SU-DHL-6 (cell line): ENCODE results near the gene ZNF276.

Experiments
- H2AFZ ChIP-seq: fragments of 200-600 bp; sonication (generic); 2 replicates; pipeline ENCODE4 v1.6.1; 2014; ENCODE audit warnings: low read depth, mild to moderate bottlenecking, moderate library complexity, mixed read lengths, antibody characterized with exemption, low read length; ENCODE audit not compliant: severe bottlenecking
- H3F3A ChIP-seq: fragments of 200-600 bp; shearing (Covaris generic); 2 replicates; pipeline ENCODE4 v1.6.0; 2016; ENCODE audit warnings: antibody characterized with exemption, mild to moderate bottlenecking; ENCODE audit not compliant: insufficient read depth
- H3K27ac ChIP-seq: fragments of 200-600 bp; sonication (generic); 2 replicates; pipeline ENCODE4 v1.5.1; 2016; ENCODE audit warnings: low read depth, mild to moderate bottlenecking, low read length, moderate library complexity, mixed read lengths
- H3K27me3 ChIP-seq: fragments of 200-600 bp; sonication (generic), shearing (Covaris generic); 2 replicates; pipeline ENCODE4 v1.6.0; 2014; ENCODE audit warnings: mild to moderate bottlenecking, low read length
- H3K36me3 ChIP-seq: fragments of 200-600 bp; sonication (generic); 2 replicates; pipeline ENCODE4 v1.6.1; 2014; ENCODE audit warnings: mild to moderate bottlenecking, low read length, mixed read lengths
- H3K4me2 ChIP-seq: fragments of 300-600, 200-600 bp; shearing (Covaris generic), sonication (generic); 2 replicates; pipeline ENCODE4 v1.6.0; 2014; ENCODE audit warnings: low read length, low read depth, mild to moderate bottlenecking; ENCODE audit not compliant: poor library complexity, severe bottlenecking
- H3K4me3 ChIP-seq: fragments of 200-600 bp; sonication (generic); 2 replicates; pipeline ENCODE4 v1.5.1; 2014; ENCODE audit warnings: antibody characterized with exemption, low read length, mild to moderate bottlenecking, mixed read lengths; ENCODE audit not compliant: insufficient read depth, poor library complexity, severe bottlenecking
- H3K79me2 ChIP-seq: fragments of 200-600 bp; sonication (generic); 2 replicates; pipeline ENCODE4 v1.6.1; 2014; ENCODE audit warnings: mild to moderate bottlenecking, low read length, moderate library complexity; ENCODE audit not compliant: insufficient read depth
- H3K9ac ChIP-seq: fragments of 200-600 bp; sonication (generic); 2 replicates; pipeline ENCODE4 v1.7.0; 2014; ENCODE audit warnings: mild to moderate bottlenecking, low read length
- H3K9me2 ChIP-seq: fragments of 200-600 bp; sonication (generic); replicated peaks from 2 replicates; pipeline ENCODE4 v1.6.1; 2014; ENCODE audit warnings: low read length; ENCODE audit not compliant: insufficient read depth
- H3K9me3 ChIP-seq: fragments of 200-600 bp; sonication (generic); 2 replicates; pipeline ENCODE4 v1.6.1; 2014; ENCODE audit warnings: low read length, mixed read lengths; ENCODE audit not compliant: insufficient read depth
- H4K20me1 ChIP-seq: fragments of 200-600 bp; sonication (generic); 2 replicates; pipeline ENCODE4 v1.6.1; 2014; ENCODE audit warnings: low read depth, mild to moderate bottlenecking, antibody characterized with exemption, low read length, moderate library complexity, mixed read lengths
- EZH2phosphoT487 ChIP-seq: fragments of 200-600 bp; sonication (generic), shearing (Covaris generic); conservative IDR thresholded peaks from 2 replicates; pipeline ENCODE4 v1.6.1; 2018; ENCODE audit warnings: mild to moderate bottlenecking, antibody characterized with exemption, low read length, moderate library complexity, mixed read lengths
- TF ChIP-seq, protein P1 (sequence below): fragments of 200-600 bp; sonication (generic); IDR thresholded peaks from one replicate; pipeline ENCODE4 v1.5.1; 2017; ENCODE audit warnings: antibody characterized with exemption, mild to moderate bottlenecking, low read length, moderate library complexity; ENCODE audit not compliant: insufficient read depth, poor library complexity, severe bottlenecking

The ZNF276 gene

DNA sequence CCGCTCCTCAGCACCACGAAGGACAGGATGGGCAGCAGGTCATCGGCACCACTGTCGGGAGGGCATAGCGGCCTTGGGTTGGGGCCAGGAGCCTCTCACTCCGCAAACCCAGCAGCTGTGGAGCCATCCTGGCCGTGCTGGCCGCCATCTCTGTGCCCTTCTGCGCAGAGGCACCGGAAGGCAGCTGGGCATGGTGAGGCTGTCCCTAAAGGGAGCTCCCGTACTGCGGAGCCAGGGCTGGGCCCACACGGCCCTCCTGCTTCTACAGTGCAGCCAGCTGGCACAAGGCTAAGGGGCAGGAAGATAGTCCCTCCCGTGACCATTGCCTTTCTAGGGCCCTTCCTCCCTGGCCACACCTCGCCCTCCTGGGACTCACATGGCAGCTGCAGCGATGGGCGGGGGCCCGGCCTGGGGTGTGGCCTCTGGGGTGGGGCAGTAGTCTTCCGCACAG lies 12.8 kb upstream of the ZNF276 start:
- no peaks in the 10 kb centered on the region for H4K20me1 ChIP-seq
- H3F3A ChIP-seq: no peaks in the 10 kb centered on the region
- H3K4me3 ChIP-seq: no peak overlapping the region
- no peak overlapping the region for H3K27ac ChIP-seq
- H2AFZ ChIP-seq: no peak overlapping the region
- no peak for TF ChIP-seq EZH2phosphoT487
- TF ChIP-seq, protein P1, sequence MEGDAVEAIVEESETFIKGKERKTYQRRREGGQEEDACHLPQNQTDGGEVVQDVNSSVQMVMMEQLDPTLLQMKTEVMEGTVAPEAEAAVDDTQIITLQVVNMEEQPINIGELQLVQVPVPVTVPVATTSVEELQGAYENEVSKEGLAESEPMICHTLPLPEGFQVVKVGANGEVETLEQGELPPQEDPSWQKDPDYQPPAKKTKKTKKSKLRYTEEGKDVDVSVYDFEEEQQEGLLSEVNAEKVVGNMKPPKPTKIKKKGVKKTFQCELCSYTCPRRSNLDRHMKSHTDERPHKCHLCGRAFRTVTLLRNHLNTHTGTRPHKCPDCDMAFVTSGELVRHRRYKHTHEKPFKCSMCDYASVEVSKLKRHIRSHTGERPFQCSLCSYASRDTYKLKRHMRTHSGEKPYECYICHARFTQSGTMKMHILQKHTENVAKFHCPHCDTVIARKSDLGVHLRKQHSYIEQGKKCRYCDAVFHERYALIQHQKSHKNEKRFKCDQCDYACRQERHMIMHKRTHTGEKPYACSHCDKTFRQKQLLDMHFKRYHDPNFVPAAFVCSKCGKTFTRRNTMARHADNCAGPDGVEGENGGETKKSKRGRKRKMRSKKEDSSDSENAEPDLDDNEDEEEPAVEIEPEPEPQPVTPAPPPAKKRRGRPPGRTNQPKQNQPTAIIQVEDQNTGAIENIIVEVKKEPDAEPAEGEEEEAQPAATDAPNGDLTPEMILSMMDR: no peak
- H3K36me3 ChIP-seq: no peaks in the 10 kb centered on the region
- no peaks in the 10 kb centered on the region; the same call in 1 of the 2 replicates for H3K79me2 ChIP-seq
- H3K9me3 ChIP-seq: no peaks in the 10 kb centered on the region
- no peaks in the 10 kb centered on the region for H3K9me2 ChIP-seq
- H3K4me2 ChIP-seq: no peak overlapping the region
- H3K9ac ChIP-seq: no peak overlapping the region
- no peaks in the 10 kb centered on the region for H3K27me3 ChIP-seq

DNA sequence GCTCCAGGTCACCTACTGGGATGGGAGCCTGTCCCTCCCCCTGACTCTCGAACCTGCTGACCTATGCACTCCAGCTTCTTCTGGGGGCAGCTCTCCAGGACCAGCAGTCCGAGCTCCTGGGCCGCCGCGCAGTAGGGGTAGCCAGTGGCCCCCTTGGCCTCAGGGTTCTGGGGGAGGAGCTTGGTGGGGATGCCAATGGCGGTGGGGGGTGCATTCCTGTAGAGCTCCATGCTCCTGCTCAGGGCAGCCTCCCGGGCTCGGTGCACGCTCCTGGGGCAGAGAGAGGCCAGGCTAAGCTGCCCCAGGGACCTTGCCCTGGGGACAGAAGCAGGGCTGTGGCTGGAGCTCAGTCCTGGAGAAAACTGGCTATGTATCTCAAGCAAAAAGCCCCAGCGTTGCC lies 12.2 kb upstream of the ZNF276 start:
- no peaks in the 10 kb centered on the region for H4K20me1 ChIP-seq
- H3K4me3 ChIP-seq: no peak overlapping the region
- H3K9ac ChIP-seq: no peak overlapping the region
- no peak overlapping the region for H3K27ac ChIP-seq
- no peaks in the 10 kb centered on the region for H3K9me2 ChIP-seq
- H3K4me2 ChIP-seq: no peak overlapping the region
- no peaks in the 10 kb centered on the region for H3K9me3 ChIP-seq
- no peak overlapping the region for H2AFZ ChIP-seq
- TF ChIP-seq, protein P1: no peak
- no peak for TF ChIP-seq EZH2phosphoT487
- H3K27me3 ChIP-seq: no peaks in the 10 kb centered on the region
- no peaks in the 10 kb centered on the region; the same call in 1 of the 2 replicates for H3K79me2 ChIP-seq
- no peaks in the 10 kb centered on the region for H3K36me3 ChIP-seq
- no peaks in the 10 kb centered on the region for H3F3A ChIP-seq

DNA sequence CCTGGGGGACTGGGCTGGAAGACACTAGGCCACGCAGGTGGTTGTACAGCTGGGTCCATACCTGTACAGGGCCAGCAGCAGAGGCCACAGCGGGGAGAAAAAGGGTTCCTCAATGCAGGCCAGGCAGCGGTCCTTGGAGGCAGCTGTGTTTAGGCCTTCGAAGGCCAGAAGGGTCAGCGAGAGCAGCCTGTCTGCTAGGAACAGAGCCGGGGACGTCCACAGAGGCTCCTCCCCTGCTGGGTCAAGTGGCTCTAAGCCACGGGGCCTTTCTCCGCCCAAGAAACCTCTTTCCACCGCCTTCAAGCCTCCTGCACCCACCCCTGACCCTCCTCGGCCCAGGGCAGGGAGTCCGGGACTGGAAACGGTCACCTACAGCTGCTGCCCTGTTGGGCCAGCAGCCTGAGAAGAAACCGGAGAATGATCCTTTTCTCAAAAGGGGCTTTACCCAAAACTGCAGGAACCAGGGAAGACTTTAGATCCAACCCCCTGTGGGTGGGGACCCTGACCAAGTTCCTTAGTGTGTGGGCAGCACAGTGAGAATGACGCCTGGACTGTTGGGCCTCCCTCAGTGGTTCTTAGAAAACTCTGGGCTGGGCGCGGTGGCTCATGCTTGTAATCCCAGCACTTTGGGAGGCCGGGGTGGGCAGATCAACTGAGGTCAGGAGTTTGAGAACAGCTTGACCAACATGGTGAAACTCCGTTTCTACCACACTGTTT lies 11.5 kb upstream of the ZNF276 start:
- H3K36me3 ChIP-seq: no peaks in the 10 kb centered on the region
- H3F3A ChIP-seq: no peaks in the 10 kb centered on the region
- TF ChIP-seq EZH2phosphoT487: no peak
- TF ChIP-seq, protein P1: no peak
- no peaks in the 10 kb centered on the region for H3K9me2 ChIP-seq
- H3K79me2 ChIP-seq: no peaks in the 10 kb centered on the region; the same call in 1 of the 2 replicates
- no peak overlapping the region for H3K4me2 ChIP-seq
- H4K20me1 ChIP-seq: no peaks in the 10 kb centered on the region
- H3K9ac ChIP-seq: no peak overlapping the region
- no peaks in the 10 kb centered on the region for H3K9me3 ChIP-seq
- H3K4me3 ChIP-seq: no peak overlapping the region
- no peaks in the 10 kb centered on the region for H3K27me3 ChIP-seq
- no peak overlapping the region for H3K27ac ChIP-seq
- no peak overlapping the region for H2AFZ ChIP-seq
